Measurements from ENCODE around the gene SHCBP1L.

Gene SHCBP1L

GRCh38 chr1:182897696-182898095 lies 55.3 kb downstream of the SHCBP1L start:
- H3K18ac ChIP-seq (ENCODE audit: low read depth in 1 of 2, low read length in 2 of 2), result no peak overlapping the region
- H4K8ac ChIP-seq (ENCODE audit: low read length), result no peak overlapping the region
- no peak overlapping the region for H3K4me2 ChIP-seq (ENCODE audit: low read length, poor library complexity, severe bottlenecking)
- no peak overlapping the region for H3K23ac ChIP-seq (ENCODE audit: low read length in 2 of 2)
- H3K27me3 ChIP-seq (ENCODE audit: control insufficient read depth in 1 of 2, insufficient read depth in 1 of 2, low read length in 2 of 2), result no peaks in the 10 kb centered on the region
- no peaks in the 10 kb centered on the region for H3K79me1 ChIP-seq (replicated peaks; ENCODE audit: low read length, poor library complexity, severe bottlenecking)
- H2BK12ac ChIP-seq (ENCODE audit: low read length in 2 of 2), result no peak overlapping the region
- H3K9ac ChIP-seq (ENCODE audit: low read length), result no peak overlapping the region
- no peak overlapping the region for H3K27ac ChIP-seq (ENCODE audit: low read length, poor library complexity, severe bottlenecking)
- no peak overlapping the region for H2AFZ ChIP-seq (ENCODE audit: low read depth, low read length)
- H3K4me3 ChIP-seq (ENCODE audit: insufficient read depth in 1 of 2, low read depth in 1 of 2, low read length in 2 of 2), result no peak overlapping the region
- H3K9me3 ChIP-seq (ENCODE audit: control insufficient read depth, low read length), result no peaks in the 10 kb centered on the region
- H2BK5ac ChIP-seq (ENCODE audit: low read depth, low read length, poor library complexity, severe bottlenecking), result no peak overlapping the region
- H3K4ac ChIP-seq (ENCODE audit: low read depth in 1 of 2, low read length in 2 of 2), result no peak overlapping the region
- no peaks in the 10 kb centered on the region for H3K4me1 ChIP-seq (ENCODE audit: control insufficient read depth, insufficient read depth, low read depth, low read length)
- H2BK15ac ChIP-seq (ENCODE audit: low read depth, poor library complexity, severe bottlenecking), result no peak overlapping the region
- H2BK120ac ChIP-seq (ENCODE audit: low read depth, low read length), result no peak overlapping the region
- no peaks in the 10 kb centered on the region for H3K36me3 ChIP-seq (ENCODE audit: control insufficient read depth in 1 of 2, insufficient read depth in 2 of 2, low read depth in 1 of 2, low read length in 2 of 2)
- no peak overlapping the region for H2AK5ac ChIP-seq (ENCODE audit: low read length, severe bottlenecking)
- H4K91ac ChIP-seq (ENCODE audit: low read length), result no peak overlapping the region
- H3K14ac ChIP-seq (ENCODE audit: low read length in 2 of 2), result no peak overlapping the region
- no peak for DNase-seq
- WGBS, result 94% methylated on average over 2 of the region's 2 CpGs

DNA sequence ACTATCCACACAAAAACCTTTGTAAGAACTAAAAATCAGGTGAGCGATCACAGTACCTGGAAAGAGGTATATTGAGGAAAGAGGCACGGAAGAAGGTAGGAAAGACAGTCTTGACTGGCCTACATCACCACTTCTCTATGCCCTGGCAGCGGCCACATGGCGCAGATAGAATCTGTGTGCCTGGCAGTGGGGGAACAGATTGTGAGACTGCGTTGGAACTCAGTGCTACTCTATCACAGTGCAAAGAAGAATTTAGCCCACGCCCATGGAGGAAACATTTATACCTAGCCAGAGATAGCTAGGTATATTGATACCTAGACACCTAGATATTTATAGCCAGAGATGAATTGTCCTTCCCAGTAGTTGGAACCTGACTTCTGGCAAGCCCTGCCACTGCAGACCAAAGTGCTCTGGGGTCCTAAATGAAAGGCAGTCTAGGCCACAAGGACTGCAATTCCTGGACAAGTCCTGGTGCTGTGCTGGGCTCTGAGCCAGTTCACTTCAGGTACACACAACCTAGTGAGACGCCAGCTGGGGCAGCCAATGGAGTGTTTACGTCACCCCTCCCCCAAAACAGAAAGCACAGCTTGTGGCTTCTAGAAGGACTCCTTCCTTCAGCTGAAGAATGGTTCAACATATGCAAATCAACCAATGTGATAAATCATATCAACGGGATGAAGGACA lies 61.9 kb downstream of the SHCBP1L start:
- Histone ChIP-seq H3K23ac (ENCODE audit: low read length in 2 of 2) (no peak overlapping the region), H2AK5ac (ENCODE audit: low read length, severe bottlenecking) (no peak overlapping the region), H3K79me1 (replicated peaks; ENCODE audit: low read length, poor library complexity, severe bottlenecking) (peaks cover 4% of the 10 kb centered on the region)

GRCh38 chr1:182889997-182890396 lies 63.0 kb downstream of the SHCBP1L start:
- Histone ChIP-seq H2BK15ac (ENCODE audit: low read depth, poor library complexity, severe bottlenecking) (no peak overlapping the region), H2BK12ac (ENCODE audit: low read length in 2 of 2) (no peak overlapping the region), H4K91ac (ENCODE audit: low read length) (no peak overlapping the region), H3K79me1 (replicated peaks; ENCODE audit: low read length, poor library complexity, severe bottlenecking) (peaks cover 4% of the 10 kb centered on the region), H2BK120ac (ENCODE audit: low read depth, low read length) (no peak overlapping the region), H3K9me3 (ENCODE audit: control insufficient read depth, low read length) (no peaks in the 10 kb centered on the region), H3K14ac (ENCODE audit: low read length in 2 of 2) (no peak overlapping the region), H3K4me1 (ENCODE audit: control insufficient read depth, insufficient read depth, low read depth, low read length) (no peaks in the 10 kb centered on the region), H3K27ac (ENCODE audit: low read length, poor library complexity, severe bottlenecking) (no peak overlapping the region), H3K4ac (ENCODE audit: low read depth in 1 of 2, low read length in 2 of 2) (no peak overlapping the region), H3K27me3 (ENCODE audit: control insufficient read depth in 1 of 2, insufficient read depth in 1 of 2, low read length in 2 of 2) (no peaks in the 10 kb centered on the region), H3K4me3 (ENCODE audit: insufficient read depth in 1 of 2, low read depth in 1 of 2, low read length in 2 of 2) (no peak overlapping the region), H3K18ac (ENCODE audit: low read depth in 1 of 2, low read length in 2 of 2) (no peak overlapping the region), H3K23ac (ENCODE audit: low read length in 2 of 2) (no peak overlapping the region), H2AK5ac (ENCODE audit: low read length, severe bottlenecking) (no peak overlapping the region), H2BK5ac (ENCODE audit: low read depth, low read length, poor library complexity, severe bottlenecking) (no peak overlapping the region), H3K4me2 (ENCODE audit: low read length, poor library complexity, severe bottlenecking) (no peak overlapping the region), H3K9ac (ENCODE audit: low read length) (no peak overlapping the region), H4K8ac (ENCODE audit: low read length) (no peak overlapping the region), H2AFZ (ENCODE audit: low read depth, low read length) (no peak overlapping the region), H3K36me3 (ENCODE audit: control insufficient read depth in 1 of 2, insufficient read depth in 2 of 2, low read depth in 1 of 2, low read length in 2 of 2) (peaks cover 14 to 41% of the 10 kb centered on the region in 2 experiments)
- no peak for DNase-seq
- WGBS, result 87% methylated on average over 3 of the region's 6 CpGs

More for the DNA sequence above, 61.9 kb downstream of the SHCBP1L start:
- H2BK120ac ChIP-seq (ENCODE audit: low read depth, low read length), result no peak overlapping the region
- H4K91ac ChIP-seq (ENCODE audit: low read length), result no peak overlapping the region
- no peaks in the 10 kb centered on the region for H3K4me1 ChIP-seq (ENCODE audit: control insufficient read depth, insufficient read depth, low read depth, low read length)
- H3K4me2 ChIP-seq (ENCODE audit: low read length, poor library complexity, severe bottlenecking), result no peak overlapping the region
- H2BK15ac ChIP-seq (ENCODE audit: low read depth, poor library complexity, severe bottlenecking), result no peak overlapping the region
- no peak overlapping the region for H3K4me3 ChIP-seq (ENCODE audit: insufficient read depth in 1 of 2, low read depth in 1 of 2, low read length in 2 of 2)
- H4K8ac ChIP-seq (ENCODE audit: low read length), result no peak overlapping the region
- peaks cover 13 to 31% of the 10 kb centered on the region in 2 experiments for H3K36me3 ChIP-seq (ENCODE audit: control insufficient read depth in 1 of 2, insufficient read depth in 2 of 2, low read depth in 1 of 2, low read length in 2 of 2)
- no peak overlapping the region for H3K27ac ChIP-seq (ENCODE audit: low read length, poor library complexity, severe bottlenecking)
- H2AFZ ChIP-seq (ENCODE audit: low read depth, low read length), result no peak overlapping the region
- H2BK5ac ChIP-seq (ENCODE audit: low read depth, low read length, poor library complexity, severe bottlenecking), result no peak overlapping the region
- WGBS, result 92% methylated on average over 7 of the region's 9 CpGs
- no peak for DNase-seq
- H3K9me3 ChIP-seq (ENCODE audit: control insufficient read depth, low read length), result no peaks in the 10 kb centered on the region
- H2BK12ac ChIP-seq (ENCODE audit: low read length in 2 of 2), result no peak overlapping the region
- H3K18ac ChIP-seq (ENCODE audit: low read depth in 1 of 2, low read length in 2 of 2), result no peak overlapping the region
- no peak overlapping the region for H3K9ac ChIP-seq (ENCODE audit: low read length)
- no peaks in the 10 kb centered on the region for H3K27me3 ChIP-seq (ENCODE audit: control insufficient read depth in 1 of 2, insufficient read depth in 1 of 2, low read length in 2 of 2)
- no peak overlapping the region for H3K4ac ChIP-seq (ENCODE audit: low read depth in 1 of 2, low read length in 2 of 2)
- H3K14ac ChIP-seq (ENCODE audit: low read length in 2 of 2), result no peak overlapping the region

DNA sequence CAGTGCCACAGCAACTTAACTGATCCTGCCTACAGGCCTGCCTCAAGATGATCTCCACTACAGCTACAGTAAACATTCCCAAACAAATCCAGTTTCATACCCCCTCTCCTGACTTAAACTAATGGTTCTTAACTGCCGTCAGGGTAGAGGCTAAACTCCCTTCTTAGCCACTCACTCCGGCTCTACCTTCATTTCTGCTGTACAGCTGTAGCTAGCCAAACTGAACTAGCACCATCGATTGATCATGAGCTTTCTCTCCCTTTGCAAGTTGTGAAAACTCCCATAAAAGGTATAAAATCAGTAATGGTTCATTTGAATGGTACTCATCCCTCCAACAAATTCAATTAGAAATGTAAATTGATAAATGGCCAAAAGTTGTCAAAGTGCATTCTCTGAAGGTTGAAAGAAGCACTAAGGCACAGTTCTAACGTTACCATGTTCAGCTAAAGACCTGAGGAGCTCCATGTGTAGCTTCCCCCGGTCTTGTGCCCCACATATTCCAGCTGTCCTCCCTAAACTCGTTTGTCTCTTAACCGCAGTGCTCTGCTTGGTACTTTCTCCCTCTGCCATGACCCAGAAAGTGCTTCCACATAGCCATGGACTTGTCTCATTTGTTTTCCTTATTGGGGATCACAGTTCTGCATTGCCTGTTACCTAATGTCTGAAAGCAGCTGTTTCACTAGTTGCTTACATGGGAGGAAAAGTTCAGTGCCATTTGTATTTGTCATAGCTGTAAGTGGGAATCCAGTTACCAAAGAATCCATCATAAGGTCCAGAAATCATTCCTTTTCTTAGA lies 64.0 kb downstream of the SHCBP1L start:
- H3K27me3 ChIP-seq (ENCODE audit: control insufficient read depth in 1 of 2, insufficient read depth in 1 of 2, low read length in 2 of 2), result no peaks in the 10 kb centered on the region
- peak; percentile 50 for DNase-seq
- no peak overlapping the region for H3K4me2 ChIP-seq (ENCODE audit: low read length, poor library complexity, severe bottlenecking)
- no peak overlapping the region for H2BK12ac ChIP-seq (ENCODE audit: low read length in 2 of 2)
- no peak overlapping the region for H3K18ac ChIP-seq (ENCODE audit: low read depth in 1 of 2, low read length in 2 of 2)
- no peak overlapping the region for H3K4me3 ChIP-seq (ENCODE audit: insufficient read depth in 1 of 2, low read depth in 1 of 2, low read length in 2 of 2)
- H3K9me3 ChIP-seq (ENCODE audit: control insufficient read depth, low read length), result no peaks in the 10 kb centered on the region
- peaks cover 7% of the 10 kb centered on the region for H3K79me1 ChIP-seq (replicated peaks; ENCODE audit: low read length, poor library complexity, severe bottlenecking)
- no peak overlapping the region for H4K91ac ChIP-seq (ENCODE audit: low read length)
- no peak overlapping the region for H2BK5ac ChIP-seq (ENCODE audit: low read depth, low read length, poor library complexity, severe bottlenecking)
- no peak overlapping the region for H2AK5ac ChIP-seq (ENCODE audit: low read length, severe bottlenecking)
- no peak overlapping the region for H2BK15ac ChIP-seq (ENCODE audit: low read depth, poor library complexity, severe bottlenecking)
- peaks cover 18 to 51% of the 10 kb centered on the region in 2 experiments for H3K36me3 ChIP-seq (ENCODE audit: control insufficient read depth in 1 of 2, insufficient read depth in 2 of 2, low read depth in 1 of 2, low read length in 2 of 2)
- H3K9ac ChIP-seq (ENCODE audit: low read length), result no peak overlapping the region
- H3K27ac ChIP-seq (ENCODE audit: low read length, poor library complexity, severe bottlenecking), result no peak overlapping the region
- H3K23ac ChIP-seq (ENCODE audit: low read length in 2 of 2), result peak overlapping the region; percentile 57 to 96
- no peak overlapping the region for H2BK120ac ChIP-seq (ENCODE audit: low read depth, low read length)
- H3K14ac ChIP-seq (ENCODE audit: low read length in 2 of 2), result no peak overlapping the region
- no peak overlapping the region for H2AFZ ChIP-seq (ENCODE audit: low read depth, low read length)
- H3K4ac ChIP-seq (ENCODE audit: low read depth in 1 of 2, low read length in 2 of 2), result no peak overlapping the region
- no peaks in the 10 kb centered on the region for H3K4me1 ChIP-seq (ENCODE audit: control insufficient read depth, insufficient read depth, low read depth, low read length)
- WGBS, result 91% methylated on average over 6 of the region's 7 CpGs
- H4K8ac ChIP-seq (ENCODE audit: low read length), result no peak overlapping the region
